Ectodermal cell (in vitro differentiated cells): Measurements from ENCODE around the gene ABCC1.

Experiments
- H3K27ac ChIP-seq: 2 replicates; pipeline ENCODE4 v1.7.0; 2013; ENCODE audit warnings: mild to moderate bottlenecking, low read depth, low read length; ENCODE audit not compliant: insufficient read depth, poor library complexity, severe bottlenecking
- H3K27me3 ChIP-seq: 2 replicates; pipeline ENCODE4 v1.7.0; 2013; ENCODE audit warnings: mild to moderate bottlenecking, low read length; ENCODE audit not compliant: insufficient read depth, control insufficient read depth, poor library complexity, severe bottlenecking
- H3K36me3 ChIP-seq: one replicate; pipeline ENCODE4 v1.7.0; 2013; ENCODE audit warnings: low read length; ENCODE audit not compliant: control insufficient read depth, insufficient read depth
- H3K4me1 ChIP-seq: one replicate; pipeline ENCODE4 v1.7.0; 2013; ENCODE audit warnings: low read length; ENCODE audit not compliant: control insufficient read depth, insufficient read depth
- H3K4me3 ChIP-seq: 2 replicates; pipeline ENCODE4 v1.7.0; 2013; ENCODE audit warnings: low read depth, low read length, control low read depth; ENCODE audit not compliant: insufficient read depth
- H3K9me3 ChIP-seq: 2 replicates; pipeline ENCODE4 v1.7.0; 2013; ENCODE audit warnings: mild to moderate bottlenecking, low read length, moderate library complexity; ENCODE audit not compliant: control insufficient read depth
- WGBS, 2 experiments: methylation state at CpG; one replicate each; pipeline ENCODE4 v1.1.7; 2013; ENCODE audit warnings: missing lambda C conversion rate in 2 of 2; 5-methylcytosine and 5-hydroxymethylcytosine counted together

ABCC1 gene

GRCh38 chr16:16015849-16016248 lies 66.4 kb downstream of the ABCC1 start:
- WGBS, 2 experiments, result 94% methylated on average over 8 of the region's 8 CpGs
- H3K36me3 ChIP-seq, result peaks cover 10% of the 10 kb centered on the region
- no peak overlapping the region for H3K4me3 ChIP-seq
- no peaks in the 10 kb centered on the region for H3K27me3 ChIP-seq
- no peaks in the 10 kb centered on the region for H3K9me3 ChIP-seq
- H3K4me1 ChIP-seq, result no peaks in the 10 kb centered on the region
- no peak overlapping the region for H3K27ac ChIP-seq

DNA sequence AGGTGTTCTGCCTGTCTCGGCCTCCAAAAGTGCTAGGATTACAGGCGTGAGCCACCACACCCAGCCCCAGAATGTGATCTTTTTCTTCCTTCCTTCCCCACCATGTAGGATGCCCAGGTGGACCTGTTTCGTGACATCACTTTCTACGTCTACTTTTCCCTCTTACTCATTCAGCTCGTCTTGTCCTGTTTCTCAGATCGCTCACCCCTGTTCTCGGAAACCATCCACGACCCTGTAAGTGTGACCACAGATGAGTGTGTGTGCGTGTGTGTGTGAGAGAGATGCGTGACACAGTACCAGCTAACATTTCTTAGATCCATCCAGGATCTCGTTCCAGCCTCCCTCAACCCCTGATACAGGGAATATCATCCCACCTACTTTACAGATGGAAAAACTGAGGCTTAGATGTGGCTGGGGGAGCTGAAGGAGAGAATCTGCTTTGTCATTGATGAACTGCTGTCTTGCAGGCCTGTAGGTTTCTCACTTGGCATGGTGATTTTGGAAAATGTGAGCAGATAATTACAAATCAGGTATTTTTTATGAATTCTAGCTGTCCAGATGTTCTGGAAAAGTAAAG lies 67.1 kb downstream of the ABCC1 start:
- Histone ChIP-seq H3K27me3 (no peaks in the 10 kb centered on the region), H3K9me3 (no peaks in the 10 kb centered on the region), H3K4me1 (no peaks in the 10 kb centered on the region), H3K36me3 (peaks cover 10% of the 10 kb centered on the region), H3K4me3 (no peak overlapping the region), H3K27ac (no peak overlapping the region)
- 92 to 93% methylated on average over 9 to 11 of the region's 11 CpGs for WGBS, 2 experiments

DNA sequence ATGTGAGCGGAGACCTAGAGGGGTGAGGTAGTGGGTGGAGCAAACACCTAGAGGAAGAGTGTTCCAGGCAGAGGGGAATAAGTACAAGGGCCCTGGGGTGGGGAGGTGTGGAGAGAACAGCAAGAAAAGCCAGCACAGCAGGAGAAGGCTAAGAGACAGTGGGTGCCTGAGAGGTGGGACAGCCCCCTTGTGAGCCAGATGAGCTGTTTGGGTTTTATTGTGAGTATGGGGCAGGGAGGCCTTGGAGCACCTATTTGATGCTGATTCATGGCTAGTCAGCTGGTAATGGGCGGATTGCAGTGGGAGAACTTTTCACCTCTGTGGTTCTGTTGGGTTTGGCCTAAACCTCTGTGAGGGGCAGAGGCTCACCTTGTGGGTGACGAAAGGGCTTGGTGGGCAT lies 68.4 kb downstream of the ABCC1 start:
- Histone ChIP-seq H3K27me3 (no peaks in the 10 kb centered on the region), H3K4me1 (peaks cover 6% of the 10 kb centered on the region), H3K9me3 (no peaks in the 10 kb centered on the region), H3K27ac (no peak overlapping the region), H3K4me3 (no peak overlapping the region), H3K36me3 (peaks cover 10% of the 10 kb centered on the region)
- WGBS, 2 experiments, result 92 to 95% methylated on average over 3 of the region's 3 CpGs

DNA sequence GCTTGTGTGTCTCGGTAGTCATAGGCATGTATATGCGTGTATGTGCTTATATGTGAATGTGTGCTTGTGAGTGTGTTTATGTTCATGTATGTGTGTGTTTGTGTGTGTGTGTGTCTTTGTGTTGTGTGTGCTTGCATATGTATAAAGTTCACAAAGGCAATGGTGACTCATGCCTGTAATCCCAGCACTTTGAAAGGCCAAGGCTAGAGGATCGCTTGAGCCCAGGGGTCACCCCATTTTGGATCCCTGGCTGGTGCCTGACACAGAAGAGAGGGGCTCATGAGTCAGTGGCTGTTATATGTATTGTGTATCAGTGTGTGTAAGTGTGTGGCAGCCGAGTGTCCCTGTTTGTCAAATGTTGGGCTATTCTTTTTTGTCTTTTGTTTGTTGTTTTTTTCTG lies 69.3 kb downstream of the ABCC1 start:
- Histone ChIP-seq H3K36me3 (peaks cover 10% of the 10 kb centered on the region), H3K9me3 (no peaks in the 10 kb centered on the region), H3K4me3 (no peak overlapping the region), H3K4me1 (peaks cover 6% of the 10 kb centered on the region), H3K27me3 (no peaks in the 10 kb centered on the region), H3K27ac (no peak overlapping the region)
- 93 to 94% methylated on average over 4 of the region's 4 CpGs for WGBS, 2 experiments

- H3K4me3 ChIP-seq, result no peak overlapping the region
- peaks cover 10% of the 10 kb centered on the region for H3K36me3 ChIP-seq
- 95% methylated on average over 4 of the region's 4 CpGs for WGBS, 2 experiments
- H3K27me3 ChIP-seq, result no peaks in the 10 kb centered on the region
- H3K9me3 ChIP-seq, result no peaks in the 10 kb centered on the region
- peaks cover 6% of the 10 kb centered on the region for H3K4me1 ChIP-seq
- no peak overlapping the region for H3K27ac ChIP-seq
These were observed 70.1 kb downstream of the ABCC1 start for GRCh38 chr16:16019488-16019887.

DNA sequence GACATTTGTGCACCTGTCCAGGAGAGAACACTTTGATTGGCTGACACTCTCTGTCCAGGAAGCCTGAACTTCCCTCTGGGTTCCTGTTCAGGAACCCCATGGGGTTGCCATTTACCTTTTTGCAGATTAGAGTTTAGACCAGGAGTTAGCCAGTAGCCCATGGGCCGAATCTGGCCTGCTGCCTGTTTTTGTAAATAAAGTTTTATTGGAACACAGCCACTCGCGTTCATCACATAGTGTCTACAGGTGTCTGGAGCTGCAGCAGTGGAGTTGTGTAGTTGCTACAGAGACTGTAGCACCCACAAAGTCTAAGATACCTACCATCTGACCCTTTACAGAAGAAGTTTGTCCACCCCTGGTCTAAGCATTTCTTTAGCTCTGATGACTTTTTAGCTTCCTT lies 70.9 kb downstream of the ABCC1 start:
- H3K36me3 ChIP-seq, result peaks cover 10% of the 10 kb centered on the region
- WGBS, 2 experiments, result 95 to 99% methylated on average over 3 of the region's 3 CpGs
- H3K27me3 ChIP-seq, result no peaks in the 10 kb centered on the region
- no peaks in the 10 kb centered on the region for H3K9me3 ChIP-seq
- no peak overlapping the region for H3K27ac ChIP-seq
- H3K4me1 ChIP-seq, result peaks cover 6% of the 10 kb centered on the region
- H3K4me3 ChIP-seq, result no peak overlapping the region

DNA sequence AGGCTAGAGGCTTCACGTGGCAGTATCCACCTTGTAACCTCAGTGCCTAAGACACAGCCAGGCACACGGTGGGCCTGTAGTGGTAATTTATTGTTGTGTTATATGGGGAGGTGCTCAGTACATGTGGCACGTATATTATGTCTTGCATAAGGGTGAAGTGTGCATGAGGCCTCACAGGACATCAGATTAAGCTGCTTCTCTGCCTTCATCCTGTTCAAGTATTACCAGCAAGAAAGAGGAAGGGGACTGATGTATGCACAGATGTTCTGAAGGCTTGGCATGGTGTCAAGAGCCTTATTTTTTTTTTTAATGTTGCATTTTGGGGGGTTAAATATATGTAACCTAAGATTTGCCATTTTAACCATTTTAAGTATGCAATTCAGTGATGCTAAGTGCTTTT lies 71.6 kb downstream of the ABCC1 start:
- Histone ChIP-seq H3K27me3 (no peaks in the 10 kb centered on the region), H3K9me3 (no peaks in the 10 kb centered on the region), H3K4me1 (peaks cover 6% of the 10 kb centered on the region), H3K27ac (no peak overlapping the region), H3K4me3 (no peak overlapping the region), H3K36me3 (peaks cover 10% of the 10 kb centered on the region)
- 92 to 94% methylated on average over 3 of the region's 3 CpGs for WGBS, 2 experiments

DNA sequence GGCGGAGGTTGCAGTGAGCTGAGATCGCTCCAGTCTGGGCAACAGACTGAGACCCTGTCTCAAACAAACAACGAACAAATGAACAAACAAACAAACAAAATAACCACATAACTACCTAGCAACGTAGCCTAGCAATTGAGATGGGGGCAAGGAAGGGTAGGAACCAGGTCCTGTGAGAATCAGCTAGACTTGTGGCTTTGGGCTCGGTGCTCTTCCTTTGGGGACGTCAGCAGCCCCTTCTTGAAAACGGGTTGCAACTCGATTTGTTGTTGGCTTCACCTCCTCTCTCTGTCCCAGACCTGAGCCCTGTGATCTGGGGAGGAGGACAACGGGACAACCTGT lies 72.2 kb downstream of the ABCC1 start:
- H3K4me1 ChIP-seq, result peaks cover 6% of the 10 kb centered on the region
- no peak overlapping the region for H3K27ac ChIP-seq
- H3K9me3 ChIP-seq, result no peaks in the 10 kb centered on the region
- H3K36me3 ChIP-seq, result peaks cover 6% of the 10 kb centered on the region
- H3K27me3 ChIP-seq, result no peaks in the 10 kb centered on the region
- H3K4me3 ChIP-seq, result no peak overlapping the region
- 90 to 91% methylated on average over 9 of the region's 9 CpGs for WGBS, 2 experiments

- H3K36me3 ChIP-seq, result peaks cover 5% of the 10 kb centered on the region
- H3K4me3 ChIP-seq, result no peak overlapping the region
- 61 to 69% methylated on average over 10 of the region's 10 CpGs for WGBS, 2 experiments
- H3K27ac ChIP-seq, result no peak overlapping the region
- no peaks in the 10 kb centered on the region for H3K9me3 ChIP-seq
- H3K27me3 ChIP-seq, result no peaks in the 10 kb centered on the region
- H3K4me1 ChIP-seq, result peaks cover 10% of the 10 kb centered on the region
These were observed 72.7 kb downstream of the ABCC1 start for GRCh38 chr16:16021988-16022682.

DNA sequence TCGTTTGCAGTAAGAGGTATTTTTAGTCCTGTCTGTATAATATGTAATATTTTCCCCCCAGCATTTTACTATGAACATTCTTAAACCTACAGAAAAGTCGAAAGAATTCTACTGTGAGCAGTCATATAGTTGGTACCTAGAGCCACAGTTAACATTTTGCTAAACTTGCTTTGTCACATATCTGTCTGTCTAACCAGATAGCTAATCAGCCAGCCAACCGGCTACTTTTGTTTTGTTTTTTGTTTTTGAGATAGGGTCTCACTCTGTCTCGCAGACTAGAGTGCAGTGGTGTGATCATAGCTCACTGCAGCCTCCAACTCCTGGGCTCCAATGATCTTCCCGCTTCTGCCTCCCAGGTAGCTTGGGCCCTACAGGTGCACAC lies 73.3 kb downstream of the ABCC1 start:
- no peaks in the 10 kb centered on the region for H3K27me3 ChIP-seq
- WGBS, 2 experiments, result 93 to 95% methylated on average over 4 to 5 of the region's 5 CpGs
- no peaks in the 10 kb centered on the region for H3K9me3 ChIP-seq
- no peak overlapping the region for H3K4me3 ChIP-seq
- peaks cover 15% of the 10 kb centered on the region for H3K4me1 ChIP-seq
- no peak overlapping the region for H3K27ac ChIP-seq
- peaks cover 5% of the 10 kb centered on the region for H3K36me3 ChIP-seq
